Fibroblast of skin of right quadriceps (primary cell): ENCODE data around the gene SEMA4A.
"Not testable (repeated sequence)": the region's sequence is repeated elsewhere in the genome, so short reads cannot be mapped to it uniquely, and the experiment has no call there.

Experiments used
- DNase-seq: peaks from one replicate; pipeline ENCODE4 v3.0.0-alpha.2; 2013

Gene SEMA4A

GRCh38 chr1:156119503-156120209 lies 33.7 kb upstream of the SEMA4A start:
- peak; percentile 73 for DNase-seq

GRCh38 chr1:156120318-156120717 lies 33.1 kb upstream of the SEMA4A start:
- no peak for DNase-seq

GRCh38 chr1:156121005-156121404 lies 32.4 kb upstream of the SEMA4A start:
- DNase-seq = not testable (repeated sequence)

- no peak for DNase-seq
Measured at GRCh38 chr1:156121457-156121856, 31.9 kb upstream of the SEMA4A start.

GRCh38 chr1:156122086-156122485 lies 31.3 kb upstream of the SEMA4A start:
- no peak for DNase-seq

GRCh38 chr1:156122519-156123355 lies 30.6 kb upstream of the SEMA4A start:
- DNase-seq = peak; percentile 90

GRCh38 chr1:156123356-156124196 lies 29.8 kb upstream of the SEMA4A start:
- peak; percentile 97 for DNase-seq

- no peak for DNase-seq
Measured at GRCh38 chr1:156124557-156125483, 28.6 kb upstream of the SEMA4A start.

- DNase-seq = not testable (repeated sequence)
Measured at GRCh38 chr1:156125544-156125943, 27.8 kb upstream of the SEMA4A start.

- DNase-seq = peak; percentile 99
Measured at GRCh38 chr1:156126043-156126629, 27.2 kb upstream of the SEMA4A start.

- DNase-seq = peak; percentile 94
Measured at GRCh38 chr1:156126630-156127534, 26.5 kb upstream of the SEMA4A start.

GRCh38 chr1:156128308-156128653 lies 25.1 kb upstream of the SEMA4A start:
- no peak for DNase-seq

- peak; percentile 88 for DNase-seq
Measured at GRCh38 chr1:156128654-156129597, 24.5 kb upstream of the SEMA4A start.

GRCh38 chr1:156129687-156130577 lies 23.5 kb upstream of the SEMA4A start:
- DNase-seq = peak; percentile 98

GRCh38 chr1:156130578-156130942 lies 22.8 kb upstream of the SEMA4A start:
- no peak for DNase-seq

- no peak for DNase-seq
Measured at GRCh38 chr1:156134716-156135435, 18.5 kb upstream of the SEMA4A start.
